Caco-2 (cell line): ENCODE data around the gene ACOXL. TPM values are rescaled to one million over a fixed set of nuclear protein-coding genes. Genes with fewer than 3 reads are reported as not detected.

Experiments used
- BruUV-seq: library from RNA; stranded (reverse); fragments of 400-500 nt; replicated peaks from 2 replicates; lab custom pipeline; 2021; lab: Mats Ljungman, UMichigan
- CTCF ChIA-PET: fragments of 300-600 bp; sonication (Branson Sonifier 250); formaldehyde crosslinking; loops from one replicate; lab custom pipeline; 2022; ENCODE audit warnings: antibody characterized with exemption; lab: Charles Lee
- POLR2A ChIA-PET: fragments of 300-600 bp; sonication (Branson Sonifier 250); formaldehyde crosslinking; loops from one replicate; lab custom pipeline; 2022; ENCODE audit warnings: antibody characterized with exemption; lab: Charles Lee
- DNase-seq, 2 experiments: peaks; one replicate each; pipeline versions ENCODE4 v3.0.0 to v3.0.0-alpha.2; 2020 to 2022
- H3K27me3 ChIP-seq: replicated peaks from 2 replicates; pipeline ENCODE4 v1.6.0; 2011; ENCODE audit warnings: low read length; ENCODE audit not compliant: control insufficient read depth, insufficient read depth
- H3K36me3 ChIP-seq: 2 replicates; pipeline ENCODE4 v1.5.1; 2011; ENCODE audit warnings: low read length; ENCODE audit not compliant: control insufficient read depth, insufficient read depth
- H3K4me1 ChIP-seq: fragments of 250-450 bp; sonication (Bioruptor Pico); 2 replicates; pipeline ENCODE4 v1.5.1; 2020; ENCODE audit warnings: mild to moderate bottlenecking
- H3K4me3 ChIP-seq: 2 replicates; pipeline ENCODE4 v1.5.1; 2011; ENCODE audit warnings: low read depth, mild to moderate bottlenecking, control low read depth, low read length
- H3K9me3 ChIP-seq: fragments of 250-450 bp; sonication (Bioruptor Pico); 2 replicates; pipeline ENCODE4 v1.5.1; 2020; ENCODE audit warnings: mild to moderate bottlenecking, moderate library complexity
- H3K27ac Mint-ChIP-seq: one replicate; pipeline ENCODE4 v1.8.0; 2022; ENCODE audit warnings: mixed read lengths; ENCODE audit not compliant: unreplicated experiment
- H3K27me3 Mint-ChIP-seq: one replicate; pipeline ENCODE4 v1.8.0; 2022; ENCODE audit warnings: mixed read lengths; ENCODE audit not compliant: insufficient read depth, unreplicated experiment
- H3K36me3 Mint-ChIP-seq: one replicate; pipeline ENCODE4 v1.8.0; 2022; ENCODE audit warnings: mild to moderate bottlenecking, mixed read lengths; ENCODE audit not compliant: insufficient read depth, unreplicated experiment
- H3K4me1 Mint-ChIP-seq: one replicate; pipeline ENCODE4 v1.8.0; 2022; ENCODE audit warnings: low read depth, mixed read lengths; ENCODE audit not compliant: unreplicated experiment
- H3K4me3 Mint-ChIP-seq: one replicate; pipeline ENCODE4 v1.8.0; 2022; ENCODE audit warnings: mild to moderate bottlenecking, moderate library complexity, mixed read lengths; ENCODE audit not compliant: unreplicated experiment
- H3K9me3 Mint-ChIP-seq: one replicate; pipeline ENCODE4 v1.8.0; 2022; ENCODE audit warnings: mixed read lengths; ENCODE audit not compliant: unreplicated experiment
- intact Hi-C: fragments of 100-400 bp; cut with micrococcal nuclease; formaldehyde crosslinking; loops from one replicate; pipeline ENCODE4 v1.10.0; 2022; ENCODE audit not compliant: unreplicated experiment
- total RNA-seq: library from RNA; stranded (reverse); gene quantifications from 2 replicates; pipeline ENCODE4 v1.2.3, GENCODE V29; 2022
- TF ChIP-seq, protein P1 (sequence below), 2 experiments: fragments of 200-600 bp in 1 of 2; IDR thresholded peaks; 1 replicate in 1 of 2; 2 replicates in 1 of 2; pipeline versions ENCODE4 v1.5.1 to v1.8.0; 2011 to 2022; ENCODE audit warnings: antibody characterized with exemption in 1 of 2, control low read depth in 1 of 2, inconsistent platforms in 1 of 2, low read depth in 1 of 2, low read length in 1 of 2, mild to moderate bottlenecking in 1 of 2, moderate library complexity in 1 of 2; ENCODE audit not compliant: insufficient read depth in 1 of 2, severe bottlenecking in 1 of 2, unreplicated experiment in 1 of 2

Gene ACOXL
- total RNA-seq, 1 experiment from 2014 or later, result 2.6 TPM

DNA sequence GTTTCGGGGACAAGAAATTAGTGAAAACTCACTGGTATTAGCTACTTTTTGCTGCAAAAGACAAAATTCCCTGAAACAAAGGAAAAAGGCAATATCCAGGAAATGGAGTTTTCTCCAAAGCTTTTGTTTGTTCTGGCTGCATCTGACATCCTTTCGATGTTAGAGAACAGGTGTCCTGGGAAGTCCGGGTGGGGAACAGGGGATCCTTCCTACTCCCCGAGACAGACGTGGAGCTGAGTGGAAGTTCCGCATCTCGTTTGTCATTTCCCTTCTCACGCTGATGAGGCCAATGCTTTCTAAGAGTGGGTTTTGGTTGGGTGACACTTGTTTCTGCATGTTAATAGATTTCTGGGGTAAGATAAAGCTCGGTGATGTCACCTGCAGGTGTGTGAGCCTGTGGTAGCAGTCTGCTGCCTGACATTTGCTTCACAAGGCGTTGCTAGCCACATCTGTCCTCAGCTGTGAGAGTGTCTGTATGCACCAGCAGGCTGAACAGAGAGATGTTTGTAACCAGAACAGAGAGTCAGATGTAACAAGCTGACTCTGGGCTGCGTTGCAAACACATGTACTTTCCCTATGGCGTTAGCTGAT is 125.9 kb downstream of the ACOXL start:
- Histone ChIP-seq H3K36me3 (no peaks in the 10 kb centered on the region), H3K27me3 (no peaks in the 10 kb centered on the region), H3K4me3 (no peak overlapping the region), H3K4me1 (no peaks in the 10 kb centered on the region), H3K9me3 (no peaks in the 10 kb centered on the region)
- H3K27me3 Mint-ChIP-seq, result peaks cover 4% of the 10 kb centered on the region
- ChIA-PET POLR2A (no interaction called here), CTCF (no interaction called here)
- H3K4me3 Mint-ChIP-seq, result no peak overlapping the region
- H3K9me3 Mint-ChIP-seq, result no peaks in the 10 kb centered on the region
- H3K27ac Mint-ChIP-seq, result no peak overlapping the region
- H3K4me1 Mint-ChIP-seq, result no peaks in the 10 kb centered on the region
- TF ChIP-seq, protein P1, sequence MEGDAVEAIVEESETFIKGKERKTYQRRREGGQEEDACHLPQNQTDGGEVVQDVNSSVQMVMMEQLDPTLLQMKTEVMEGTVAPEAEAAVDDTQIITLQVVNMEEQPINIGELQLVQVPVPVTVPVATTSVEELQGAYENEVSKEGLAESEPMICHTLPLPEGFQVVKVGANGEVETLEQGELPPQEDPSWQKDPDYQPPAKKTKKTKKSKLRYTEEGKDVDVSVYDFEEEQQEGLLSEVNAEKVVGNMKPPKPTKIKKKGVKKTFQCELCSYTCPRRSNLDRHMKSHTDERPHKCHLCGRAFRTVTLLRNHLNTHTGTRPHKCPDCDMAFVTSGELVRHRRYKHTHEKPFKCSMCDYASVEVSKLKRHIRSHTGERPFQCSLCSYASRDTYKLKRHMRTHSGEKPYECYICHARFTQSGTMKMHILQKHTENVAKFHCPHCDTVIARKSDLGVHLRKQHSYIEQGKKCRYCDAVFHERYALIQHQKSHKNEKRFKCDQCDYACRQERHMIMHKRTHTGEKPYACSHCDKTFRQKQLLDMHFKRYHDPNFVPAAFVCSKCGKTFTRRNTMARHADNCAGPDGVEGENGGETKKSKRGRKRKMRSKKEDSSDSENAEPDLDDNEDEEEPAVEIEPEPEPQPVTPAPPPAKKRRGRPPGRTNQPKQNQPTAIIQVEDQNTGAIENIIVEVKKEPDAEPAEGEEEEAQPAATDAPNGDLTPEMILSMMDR (IDR thresholded peaks at IDR 0.05; ENCODE audit: insufficient read depth in 1 of 2, low read depth in 1 of 2, low read length in 1 of 2, severe bottlenecking in 1 of 2, unreplicated experiment in 1 of 2), result no peak
- no peaks in the 10 kb centered on the region for H3K36me3 Mint-ChIP-seq
- no peak for DNase-seq
- intact Hi-C loops, result no loop called here
- BruUV-seq, result no TSS peak

DNA sequence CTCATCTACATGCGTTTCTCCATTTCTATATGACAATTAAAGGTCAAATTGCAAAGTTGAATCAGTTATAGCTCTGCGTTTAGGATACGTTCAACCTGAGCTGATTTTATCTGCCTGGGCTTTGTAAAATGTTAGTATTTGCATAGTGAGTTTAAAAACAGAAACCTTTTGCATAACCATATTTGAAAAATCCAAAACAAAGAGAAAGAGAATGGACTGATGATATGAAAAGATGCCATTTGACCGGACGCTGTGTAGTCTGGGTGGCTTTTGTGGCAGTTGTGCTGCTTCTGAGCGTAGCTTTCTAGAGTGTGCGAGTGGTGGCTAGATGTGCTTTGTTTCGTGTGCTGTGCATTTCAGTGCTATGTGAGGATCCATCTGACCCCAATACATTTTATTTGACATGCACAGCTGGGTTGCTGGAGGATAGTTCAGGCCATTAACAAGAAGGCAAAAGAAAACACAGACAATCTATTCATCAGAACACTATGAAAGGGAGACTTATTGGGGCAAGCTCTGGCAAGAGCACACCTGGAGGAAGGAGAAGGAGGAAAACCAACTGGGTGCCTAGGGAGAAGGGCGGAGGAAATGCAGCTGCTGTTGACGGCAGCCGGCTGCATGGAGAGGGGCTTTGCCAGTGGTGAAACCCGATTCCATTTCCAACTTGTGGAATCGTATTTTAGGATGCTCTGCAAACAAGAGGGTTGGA is 126.8 kb downstream of the ACOXL start:
- no peaks in the 10 kb centered on the region for H3K4me1 Mint-ChIP-seq
- H3K27ac Mint-ChIP-seq, result no peak overlapping the region
- no peaks in the 10 kb centered on the region for H3K27me3 ChIP-seq
- no peak overlapping the region for H3K4me3 ChIP-seq
- H3K4me3 Mint-ChIP-seq, result no peak overlapping the region
- no peaks in the 10 kb centered on the region for H3K36me3 Mint-ChIP-seq
- no peak for DNase-seq
- TF ChIP-seq, protein P1 (IDR thresholded peaks at IDR 0.05; ENCODE audit: insufficient read depth in 1 of 2, low read depth in 1 of 2, low read length in 1 of 2, severe bottlenecking in 1 of 2, unreplicated experiment in 1 of 2), result no peak
- no TSS peak for BruUV-seq
- no peaks in the 10 kb centered on the region for H3K36me3 ChIP-seq
- POLR2A ChIA-PET, result no interaction called here
- no peaks in the 10 kb centered on the region for H3K9me3 Mint-ChIP-seq
- H3K9me3 ChIP-seq, result no peaks in the 10 kb centered on the region
- H3K27me3 Mint-ChIP-seq, result peaks cover 4% of the 10 kb centered on the region
- CTCF ChIA-PET, result interaction anchor here (0.6 kb wide), 1 partner anchor 9 kb away, joined by 3 read pairs; no protein-coding TSS in a partner anchor
- H3K4me1 ChIP-seq, result no peaks in the 10 kb centered on the region
- intact Hi-C loops, result no loop called here

DNA sequence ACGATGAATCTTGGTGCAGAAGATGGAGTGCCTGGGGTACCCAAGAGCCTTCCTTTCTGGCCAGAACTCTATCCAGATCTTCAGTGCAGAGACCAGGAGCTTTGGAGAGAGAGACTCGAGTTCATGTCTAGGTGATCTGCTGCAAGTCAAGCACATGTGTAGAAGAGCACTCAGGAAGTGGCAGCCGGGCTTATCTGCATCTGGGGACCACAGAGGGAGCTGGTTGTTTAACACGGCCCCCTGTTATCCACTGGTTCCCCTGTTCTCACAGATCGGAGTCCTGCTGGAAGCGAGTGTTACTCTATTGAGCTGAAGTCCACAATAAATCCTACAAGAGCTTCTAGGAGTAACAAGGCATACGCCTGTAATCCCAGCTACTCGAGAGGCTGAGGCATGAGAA is 128.3 kb downstream of the ACOXL start:
- Histone ChIP-seq H3K4me1 (no peaks in the 10 kb centered on the region), H3K4me3 (no peak overlapping the region), H3K27me3 (no peaks in the 10 kb centered on the region), H3K9me3 (no peaks in the 10 kb centered on the region), H3K36me3 (no peaks in the 10 kb centered on the region)
- no peak for DNase-seq
- H3K4me3 Mint-ChIP-seq, result no peak overlapping the region
- intact Hi-C loops, result no loop called here
- H3K9me3 Mint-ChIP-seq, result no peaks in the 10 kb centered on the region
- ChIA-PET POLR2A (no interaction called here), CTCF (no interaction called here)
- peaks cover 4% of the 10 kb centered on the region for H3K27me3 Mint-ChIP-seq
- TF ChIP-seq, protein P1 (IDR thresholded peaks at IDR 0.05; ENCODE audit: insufficient read depth in 1 of 2, low read depth in 1 of 2, low read length in 1 of 2, severe bottlenecking in 1 of 2, unreplicated experiment in 1 of 2), result no peak
- H3K27ac Mint-ChIP-seq, result no peak overlapping the region
- no peaks in the 10 kb centered on the region for H3K36me3 Mint-ChIP-seq
- H3K4me1 Mint-ChIP-seq, result no peaks in the 10 kb centered on the region
- BruUV-seq, result no TSS peak
